ENCODE measurements around the gene A3GALT2.

The A3GALT2 gene

GRCh38 chr1:33302325-33302724 lies 18.6 kb downstream of the A3GALT2 start:
- H3K27ac ChIP-seq (ENCODE audit: low read depth in 2 of 2, low read length in 2 of 2) = no peak overlapping the region

GRCh38 chr1:33301273-33301984 lies 19.5 kb downstream of the A3GALT2 start:
- Histone ChIP-seq H3K36me3 (ENCODE audit: control insufficient read depth in 2 of 2, insufficient read depth in 2 of 2, low read length in 2 of 2) (peaks cover 2 to 6% of the 10 kb centered on the region in 2 donors), H3K9me3 (ENCODE audit: control insufficient read depth in 2 of 2, low read length in 2 of 2) (no peaks in the 10 kb centered on the region), H3K4me3 (ENCODE audit: low read length in 2 of 2) (no peak overlapping the region), H3K27ac (ENCODE audit: low read depth in 2 of 2, low read length in 2 of 2) (no peak overlapping the region), H3K27me3 (ENCODE audit: control insufficient read depth in 2 of 2, insufficient read depth in 2 of 2, low read length in 2 of 2) (no peaks in the 10 kb centered on the region), H3K4me1 (ENCODE audit: control insufficient read depth in 2 of 2, insufficient read depth in 2 of 2, low read length in 2 of 2) (no peaks in the 10 kb centered on the region), H3K9ac (ENCODE audit: low read depth in 1 of 2, low read length in 2 of 2) (no peak overlapping the region)

More at GRCh38 chr1:33302325-33302724, 18.6 kb downstream of the A3GALT2 start:
- H3K9me3 ChIP-seq (ENCODE audit: control insufficient read depth in 2 of 2, low read length in 2 of 2) = no peaks in the 10 kb centered on the region
- H3K27me3 ChIP-seq (ENCODE audit: control insufficient read depth in 2 of 2, insufficient read depth in 2 of 2, low read length in 2 of 2) = no peaks in the 10 kb centered on the region
- H3K36me3 ChIP-seq (ENCODE audit: control insufficient read depth in 2 of 2, insufficient read depth in 2 of 2, low read length in 2 of 2) = peaks cover 2 to 3% of the 10 kb centered on the region in 2 donors
- H3K4me1 ChIP-seq (ENCODE audit: control insufficient read depth in 2 of 2, insufficient read depth in 2 of 2, low read length in 2 of 2) = peaks cover 0 to 6% of the 10 kb centered on the region in 2 donors
- no peak overlapping the region for H3K4me3 ChIP-seq (ENCODE audit: low read length in 2 of 2)
- H3K9ac ChIP-seq (ENCODE audit: low read depth in 1 of 2, low read length in 2 of 2) = no peak overlapping the region

GRCh38 chr1:33300673-33301072 lies 20.2 kb downstream of the A3GALT2 start:
- no peaks in the 10 kb centered on the region for H3K4me1 ChIP-seq (ENCODE audit: control insufficient read depth in 2 of 2, insufficient read depth in 2 of 2, low read length in 2 of 2)
- no peak overlapping the region for H3K27ac ChIP-seq (ENCODE audit: low read depth in 2 of 2, low read length in 2 of 2)
- H3K27me3 ChIP-seq (ENCODE audit: control insufficient read depth in 2 of 2, insufficient read depth in 2 of 2, low read length in 2 of 2) = no peaks in the 10 kb centered on the region
- H3K9me3 ChIP-seq (ENCODE audit: control insufficient read depth in 2 of 2, low read length in 2 of 2) = no peaks in the 10 kb centered on the region
- H3K36me3 ChIP-seq (ENCODE audit: control insufficient read depth in 2 of 2, insufficient read depth in 2 of 2, low read length in 2 of 2) = peaks cover 5 to 8% of the 10 kb centered on the region in 2 donors
- no peak overlapping the region for H3K4me3 ChIP-seq (ENCODE audit: low read length in 2 of 2)
- H3K9ac ChIP-seq (ENCODE audit: low read depth in 1 of 2, low read length in 2 of 2) = no peak overlapping the region

GRCh38 chr1:33299461-33300155 lies 21.3 kb downstream of the A3GALT2 start:
- H3K36me3 ChIP-seq (ENCODE audit: control insufficient read depth in 2 of 2, insufficient read depth in 2 of 2, low read length in 2 of 2) = peaks cover 5 to 13% of the 10 kb centered on the region in 2 donors
- H3K27ac ChIP-seq (ENCODE audit: low read depth in 2 of 2, low read length in 2 of 2) = no peak overlapping the region
- H3K9me3 ChIP-seq (ENCODE audit: control insufficient read depth in 2 of 2, low read length in 2 of 2) = no peaks in the 10 kb centered on the region
- H3K4me3 ChIP-seq (ENCODE audit: low read length in 2 of 2) = no peak overlapping the region
- no peaks in the 10 kb centered on the region for H3K27me3 ChIP-seq (ENCODE audit: control insufficient read depth in 2 of 2, insufficient read depth in 2 of 2, low read length in 2 of 2)
- no peaks in the 10 kb centered on the region for H3K4me1 ChIP-seq (ENCODE audit: control insufficient read depth in 2 of 2, insufficient read depth in 2 of 2, low read length in 2 of 2)
- no peak overlapping the region for H3K9ac ChIP-seq (ENCODE audit: low read depth in 1 of 2, low read length in 2 of 2)

- Histone ChIP-seq H3K4me3 (ENCODE audit: low read length in 2 of 2) (no peak overlapping the region), H3K36me3 (ENCODE audit: control insufficient read depth in 2 of 2, insufficient read depth in 2 of 2, low read length in 2 of 2) (peaks cover 5 to 19% of the 10 kb centered on the region in 2 donors), H3K27me3 (ENCODE audit: control insufficient read depth in 2 of 2, insufficient read depth in 2 of 2, low read length in 2 of 2) (no peaks in the 10 kb centered on the region), H3K9ac (ENCODE audit: low read depth in 1 of 2, low read length in 2 of 2) (peak overlapping the region in 1 of 2 donors; percentile 8), H3K27ac (ENCODE audit: low read depth in 2 of 2, low read length in 2 of 2) (no peak overlapping the region), H3K9me3 (ENCODE audit: control insufficient read depth in 2 of 2, low read length in 2 of 2) (no peaks in the 10 kb centered on the region), H3K4me1 (ENCODE audit: control insufficient read depth in 2 of 2, insufficient read depth in 2 of 2, low read length in 2 of 2) (no peaks in the 10 kb centered on the region)
These were observed 22.1 kb downstream of the A3GALT2 start for GRCh38 chr1:33298623-33299277.

- no peak overlapping the region for H3K27ac ChIP-seq (ENCODE audit: low read depth in 2 of 2, low read length in 2 of 2)
These were observed 22.8 kb downstream of the A3GALT2 start for GRCh38 chr1:33297911-33298622.

GRCh38 chr1:33296824-33297223 lies 24.1 kb downstream of the A3GALT2 start:
- H3K27me3 ChIP-seq (ENCODE audit: control insufficient read depth in 2 of 2, insufficient read depth in 2 of 2, low read length in 2 of 2) = no peaks in the 10 kb centered on the region
- H3K4me1 ChIP-seq (ENCODE audit: control insufficient read depth in 2 of 2, insufficient read depth in 2 of 2, low read length in 2 of 2) = no peaks in the 10 kb centered on the region
- no peak overlapping the region for H3K9ac ChIP-seq (ENCODE audit: low read depth in 1 of 2, low read length in 2 of 2)
- peaks cover 5 to 22% of the 10 kb centered on the region in 2 donors for H3K36me3 ChIP-seq (ENCODE audit: control insufficient read depth in 2 of 2, insufficient read depth in 2 of 2, low read length in 2 of 2)
- H3K4me3 ChIP-seq (ENCODE audit: low read length in 2 of 2) = no peak overlapping the region
- no peak overlapping the region for H3K27ac ChIP-seq (ENCODE audit: low read depth in 2 of 2, low read length in 2 of 2)
- no peaks in the 10 kb centered on the region for H3K9me3 ChIP-seq (ENCODE audit: control insufficient read depth in 2 of 2, low read length in 2 of 2)

More at GRCh38 chr1:33297911-33298622, 22.8 kb downstream of the A3GALT2 start:
- Histone ChIP-seq H3K27me3 (ENCODE audit: control insufficient read depth in 2 of 2, insufficient read depth in 2 of 2, low read length in 2 of 2) (no peaks in the 10 kb centered on the region), H3K9me3 (ENCODE audit: control insufficient read depth in 2 of 2, low read length in 2 of 2) (no peaks in the 10 kb centered on the region), H3K4me3 (ENCODE audit: low read length in 2 of 2) (no peak overlapping the region), H3K9ac (ENCODE audit: low read depth in 1 of 2, low read length in 2 of 2) (peak overlapping the region in 1 of 2 donors; percentile 8), H3K36me3 (ENCODE audit: control insufficient read depth in 2 of 2, insufficient read depth in 2 of 2, low read length in 2 of 2) (peaks cover 5 to 22% of the 10 kb centered on the region in 2 donors), H3K4me1 (ENCODE audit: control insufficient read depth in 2 of 2, insufficient read depth in 2 of 2, low read length in 2 of 2) (no peaks in the 10 kb centered on the region)

- Histone ChIP-seq H3K27me3 (ENCODE audit: control insufficient read depth in 2 of 2, insufficient read depth in 2 of 2, low read length in 2 of 2) (no peaks in the 10 kb centered on the region), H3K9me3 (ENCODE audit: control insufficient read depth in 2 of 2, low read length in 2 of 2) (no peaks in the 10 kb centered on the region), H3K27ac (ENCODE audit: low read depth in 2 of 2, low read length in 2 of 2) (no peak overlapping the region), H3K4me1 (ENCODE audit: control insufficient read depth in 2 of 2, insufficient read depth in 2 of 2, low read length in 2 of 2) (no peaks in the 10 kb centered on the region), H3K36me3 (ENCODE audit: control insufficient read depth in 2 of 2, insufficient read depth in 2 of 2, low read length in 2 of 2) (peaks cover 5 to 22% of the 10 kb centered on the region in 2 donors), H3K4me3 (ENCODE audit: low read length in 2 of 2) (no peak overlapping the region), H3K9ac (ENCODE audit: low read depth in 1 of 2, low read length in 2 of 2) (no peak overlapping the region)
These were observed 24.8 kb downstream of the A3GALT2 start for GRCh38 chr1:33296082-33296458.

GRCh38 chr1:33295450-33296081 lies 25.3 kb downstream of the A3GALT2 start:
- Histone ChIP-seq H3K36me3 (ENCODE audit: control insufficient read depth in 2 of 2, insufficient read depth in 2 of 2, low read length in 2 of 2) (peaks cover 5 to 22% of the 10 kb centered on the region in 2 donors), H3K9me3 (ENCODE audit: control insufficient read depth in 2 of 2, low read length in 2 of 2) (no peaks in the 10 kb centered on the region), H3K9ac (ENCODE audit: low read depth in 1 of 2, low read length in 2 of 2) (no peak overlapping the region), H3K4me1 (ENCODE audit: control insufficient read depth in 2 of 2, insufficient read depth in 2 of 2, low read length in 2 of 2) (no peaks in the 10 kb centered on the region), H3K27me3 (ENCODE audit: control insufficient read depth in 2 of 2, insufficient read depth in 2 of 2, low read length in 2 of 2) (no peaks in the 10 kb centered on the region), H3K27ac (ENCODE audit: low read depth in 2 of 2, low read length in 2 of 2) (no peak overlapping the region), H3K4me3 (ENCODE audit: low read length in 2 of 2) (no peak overlapping the region)
